BJ (cell line): Measurements from ENCODE around the gene ARL8A. TPM values are rescaled to one million over a fixed set of nuclear protein-coding genes. Genes with fewer than 3 reads are reported as not detected.

Experiments
- CTCF ChIA-PET: fragments of 350-600 bp; formaldehyde crosslinking; extraction: SDS; loops from one replicate; lab custom pipeline; 2021; ENCODE audit warnings: antibody characterized with exemption, inconsistent platforms; lab: Yijun Ruan, JAX
- POLR2A ChIA-PET: fragments of 300-600 bp; sonication (Branson Sonifier 250); formaldehyde crosslinking; extraction: SDS; loops from one replicate; lab custom pipeline; 2021; ENCODE audit warnings: antibody characterized with exemption; lab: Charles Lee
- DNase-seq: peaks from one replicate; pipeline ENCODE4 v3.0.0-alpha.2; 2011; ENCODE audit warnings: low read depth
- H3K27me3 ChIP-seq: 2 replicates; pipeline ENCODE4 v1.6.0; 2011; ENCODE audit warnings: low read length; ENCODE audit not compliant: control insufficient read depth, insufficient read depth
- H3K36me3 ChIP-seq: 2 replicates; pipeline ENCODE4 v1.5.1; 2011; ENCODE audit warnings: low read length; ENCODE audit not compliant: control insufficient read depth, insufficient read depth
- H3K4me3 ChIP-seq: 2 replicates; pipeline ENCODE4 v1.5.1; 2011; ENCODE audit warnings: low read depth, mild to moderate bottlenecking, control low read depth, low read length
- polyA plus RNA-seq: library from polyadenylated mRNA; depleted of rRNA; stranded (reverse); fragments of >200 nt; gene quantifications from 2 replicates; pipeline ENCODE4 v1.2.3, GENCODE V29; 2011
- TF ChIP-seq, protein P1 (sequence below): IDR thresholded peaks from 2 replicates; pipeline ENCODE4 v1.5.1; 2011; ENCODE audit warnings: low read depth, mild to moderate bottlenecking, control low read depth, inconsistent platforms, low read length, moderate library complexity; ENCODE audit not compliant: insufficient read depth

Gene ARL8A
- polyA plus RNA-seq, 1 experiment = 76.6 TPM

DNA sequence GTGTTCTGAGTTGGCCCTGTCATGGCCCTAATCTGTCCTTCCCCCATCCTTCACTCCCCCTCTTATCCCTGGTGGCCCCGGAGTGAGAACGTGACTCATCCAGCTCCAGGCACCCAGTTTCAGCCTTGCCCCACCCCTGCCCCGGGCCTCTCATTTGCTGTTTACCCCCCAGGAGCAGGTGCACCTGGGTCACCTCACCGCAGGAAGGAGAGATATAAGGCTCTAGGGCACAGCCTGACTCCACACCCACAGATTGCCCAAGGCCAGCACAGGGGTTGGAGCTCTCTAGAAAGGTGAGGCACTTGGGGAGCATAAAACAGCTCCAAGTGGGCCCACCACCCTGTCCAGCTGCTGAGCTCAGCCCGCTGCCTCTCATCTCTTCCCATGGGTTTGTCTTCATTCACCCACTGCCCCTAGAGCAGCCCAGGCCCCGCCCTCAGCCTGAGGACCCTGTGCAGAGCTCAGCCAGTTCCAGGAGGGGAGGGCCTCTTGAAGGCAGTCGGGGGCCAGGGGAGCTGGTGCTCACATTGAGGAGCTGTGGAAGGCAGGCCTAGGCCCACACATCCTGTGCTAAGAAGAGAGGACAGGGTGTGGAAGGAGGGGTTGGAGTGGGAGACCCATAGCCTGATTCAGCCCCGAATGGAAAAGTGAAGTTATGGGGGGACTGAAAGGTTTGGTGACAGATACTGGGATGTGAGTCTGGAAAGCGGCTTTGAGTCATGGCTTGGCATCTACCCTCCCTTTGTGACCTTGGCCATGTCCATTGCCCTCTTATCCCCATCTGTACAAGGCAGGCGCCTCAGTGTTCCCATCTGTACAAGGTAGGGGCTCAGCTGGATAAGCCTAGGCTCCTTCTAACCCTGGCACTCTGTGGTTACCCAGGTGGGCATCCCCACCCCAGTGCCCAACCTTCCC, 37.9 kb downstream of the ARL8A start:
- no peak for DNase-seq
- Histone ChIP-seq H3K36me3 (no peaks in the 10 kb centered on the region), H3K4me3 (no peak overlapping the region), H3K27me3 (no peaks in the 10 kb centered on the region)
- TF ChIP-seq, protein P1, sequence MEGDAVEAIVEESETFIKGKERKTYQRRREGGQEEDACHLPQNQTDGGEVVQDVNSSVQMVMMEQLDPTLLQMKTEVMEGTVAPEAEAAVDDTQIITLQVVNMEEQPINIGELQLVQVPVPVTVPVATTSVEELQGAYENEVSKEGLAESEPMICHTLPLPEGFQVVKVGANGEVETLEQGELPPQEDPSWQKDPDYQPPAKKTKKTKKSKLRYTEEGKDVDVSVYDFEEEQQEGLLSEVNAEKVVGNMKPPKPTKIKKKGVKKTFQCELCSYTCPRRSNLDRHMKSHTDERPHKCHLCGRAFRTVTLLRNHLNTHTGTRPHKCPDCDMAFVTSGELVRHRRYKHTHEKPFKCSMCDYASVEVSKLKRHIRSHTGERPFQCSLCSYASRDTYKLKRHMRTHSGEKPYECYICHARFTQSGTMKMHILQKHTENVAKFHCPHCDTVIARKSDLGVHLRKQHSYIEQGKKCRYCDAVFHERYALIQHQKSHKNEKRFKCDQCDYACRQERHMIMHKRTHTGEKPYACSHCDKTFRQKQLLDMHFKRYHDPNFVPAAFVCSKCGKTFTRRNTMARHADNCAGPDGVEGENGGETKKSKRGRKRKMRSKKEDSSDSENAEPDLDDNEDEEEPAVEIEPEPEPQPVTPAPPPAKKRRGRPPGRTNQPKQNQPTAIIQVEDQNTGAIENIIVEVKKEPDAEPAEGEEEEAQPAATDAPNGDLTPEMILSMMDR = no peak
- ChIA-PET POLR2A (interaction anchor here (0.6 kb wide), 1 partner anchor 241 kb away, joined by 8 read pairs; no protein-coding TSS in a partner anchor), CTCF (interaction anchor here (0.7 to 4.3 kb wide), 6 partner anchors 11 to 107 kb away, joined by 3 to 36 read pairs (median 6); partner anchors contain the start of genes ELF3 and GPR37L1)

DNA sequence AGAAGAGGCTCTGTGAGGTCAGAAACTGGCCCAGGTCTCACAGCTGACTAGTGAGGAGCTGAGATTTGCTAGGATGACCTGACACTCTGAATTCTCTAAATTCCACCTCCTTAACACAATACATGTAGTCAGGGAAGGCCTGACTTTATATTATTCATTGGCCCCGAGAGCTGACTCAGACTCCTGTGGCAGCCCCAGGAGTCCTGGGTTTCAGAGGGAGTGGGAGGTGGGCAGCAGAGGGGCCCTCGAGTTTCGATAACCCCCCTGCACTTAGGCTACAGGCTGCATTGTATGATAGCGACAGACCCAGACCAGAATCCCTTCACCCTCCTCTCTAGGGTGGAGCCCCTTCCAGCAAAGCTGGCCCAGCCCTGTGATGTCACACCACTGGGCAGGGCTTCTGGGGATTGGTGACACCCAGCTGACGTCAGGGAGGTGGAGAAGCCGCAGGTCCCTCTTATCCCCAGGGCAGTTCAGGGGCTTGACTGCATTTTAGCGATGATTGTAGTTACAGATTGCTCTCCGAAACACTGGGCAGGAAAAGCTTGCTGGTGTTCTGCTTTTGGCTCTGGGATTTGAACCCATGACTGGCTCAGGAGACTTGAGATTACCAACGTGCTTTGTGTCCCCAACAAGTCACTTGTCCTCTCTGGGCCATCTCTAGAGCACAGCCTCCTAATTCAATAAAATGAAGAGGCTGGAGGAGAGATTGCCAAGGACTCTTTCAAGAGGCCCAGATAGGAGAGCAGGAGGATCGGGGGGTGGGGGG, 38.8 kb downstream of the ARL8A start:
- TF ChIP-seq, protein P1 = no peak
- no peak for DNase-seq
- Histone ChIP-seq H3K4me3 (no peak overlapping the region), H3K36me3 (no peaks in the 10 kb centered on the region), H3K27me3 (no peaks in the 10 kb centered on the region)
- ChIA-PET CTCF (interaction anchor here (0.7 to 4.3 kb wide), 5 partner anchors 12 to 106 kb away, joined by 3 to 36 read pairs (median 7); partner anchors contain the start of gene GPR37L1), POLR2A (interaction anchor here (0.6 kb wide), 1 partner anchor 240 kb away, joined by 8 read pairs; no protein-coding TSS in a partner anchor)

DNA sequence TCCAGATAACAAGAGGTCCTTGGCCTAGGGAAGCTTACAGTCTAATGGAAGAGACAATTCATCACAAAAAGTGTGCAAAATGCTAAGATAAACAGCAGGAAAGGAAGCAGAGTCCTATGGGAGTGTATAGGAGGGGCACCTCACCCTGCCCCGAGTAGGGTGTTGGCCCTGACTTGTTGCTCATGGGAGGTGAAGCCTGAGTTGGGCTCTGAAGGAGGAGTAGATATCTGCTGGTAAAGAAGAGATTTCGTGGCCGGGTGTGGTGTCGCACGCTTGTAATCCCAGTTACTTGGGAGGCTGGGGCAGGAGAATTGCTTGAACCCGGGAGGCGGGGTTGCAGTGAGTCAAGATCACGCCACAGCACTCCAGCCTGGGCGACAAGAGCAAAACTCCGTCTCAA, 40.5 kb downstream of the ARL8A start:
- H3K4me3 ChIP-seq = no peak overlapping the region
- DNase-seq = no peak
- TF ChIP-seq, protein P1 = no peak
- H3K27me3 ChIP-seq = no peaks in the 10 kb centered on the region
- H3K36me3 ChIP-seq = no peaks in the 10 kb centered on the region
- CTCF ChIA-PET = interaction anchor here (1.2 kb wide), 1 partner anchor 96 kb away, joined by 3 read pairs; no protein-coding TSS in a partner anchor
- POLR2A ChIA-PET = no interaction called here

DNA sequence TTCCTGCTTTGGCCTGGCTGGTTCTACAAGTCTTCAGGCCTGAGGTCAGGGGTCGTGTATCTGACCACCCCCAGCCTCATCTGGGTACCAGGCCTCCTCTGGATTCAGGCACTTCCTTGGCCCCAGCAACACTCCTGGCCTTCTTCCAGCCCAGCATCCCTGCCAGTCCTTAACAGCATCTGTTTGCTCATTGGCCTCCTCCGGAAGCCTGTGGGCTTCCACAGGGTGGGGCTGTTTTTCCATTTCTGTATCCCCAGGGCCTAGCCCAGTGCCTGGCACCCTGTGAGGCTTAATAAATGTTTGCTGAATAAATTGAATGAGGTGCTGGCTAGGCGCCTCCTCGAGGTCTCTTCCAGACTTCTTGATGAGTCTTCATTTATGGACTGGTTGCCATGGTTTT, 43.4 kb downstream of the ARL8A start:
- Histone ChIP-seq H3K27me3 (no peaks in the 10 kb centered on the region), H3K36me3 (no peaks in the 10 kb centered on the region), H3K4me3 (no peak overlapping the region)
- ChIA-PET POLR2A (no interaction called here), CTCF (interaction anchor here (1.1 kb wide), 1 partner anchor 33 kb away, joined by 4 read pairs; no protein-coding TSS in a partner anchor)
- TF ChIP-seq, protein P1 = no peak
- no peak for DNase-seq
